HG02678 (cell line): ENCODE results near the gene SLC49A4.

Experiments used
- ATAC-seq: cut with Tn5 transposase; IDR thresholded peaks from one replicate; pipeline ENCODE4 v1.9.1; 2021; ENCODE audit warnings: mild to moderate bottlenecking, moderate library complexity; ENCODE audit not compliant: unreplicated experiment

Gene SLC49A4

GRCh38 chr3:122902326-122902725 is 107.5 kb downstream of the SLC49A4 start:
- ATAC-seq, result no peak

- no peak for ATAC-seq
These were observed 108.3 kb downstream of the SLC49A4 start for GRCh38 chr3:122903171-122903570.

- no peak for ATAC-seq
These were observed 112.6 kb downstream of the SLC49A4 start for GRCh38 chr3:122907471-122907870.

GRCh38 chr3:122908251-122908650 is 113.4 kb downstream of the SLC49A4 start:
- no peak for ATAC-seq

GRCh38 chr3:122911901-122912300 is 117.0 kb downstream of the SLC49A4 start:
- ATAC-seq, result no peak

GRCh38 chr3:122912772-122913538 is 118.1 kb downstream of the SLC49A4 start:
- ATAC-seq, result no peak

GRCh38 chr3:122913539-122914100 is 118.8 kb downstream of the SLC49A4 start:
- no peak for ATAC-seq

GRCh38 chr3:122915300-122916055 is 120.6 kb downstream of the SLC49A4 start:
- ATAC-seq, result no peak

- no peak for ATAC-seq
These were observed 121.2 kb downstream of the SLC49A4 start for GRCh38 chr3:122916084-122916483.

- no peak for ATAC-seq
These were observed 121.7 kb downstream of the SLC49A4 start for GRCh38 chr3:122916580-122916979.

- ATAC-seq, result no peak
These were observed 122.5 kb downstream of the SLC49A4 start for GRCh38 chr3:122917412-122917811.

- no peak for ATAC-seq
These were observed 123.9 kb downstream of the SLC49A4 start for GRCh38 chr3:122918576-122919290.

GRCh38 chr3:122919291-122919610 is 124.4 kb downstream of the SLC49A4 start:
- no peak for ATAC-seq

GRCh38 chr3:122920986-122921385 is 126.1 kb downstream of the SLC49A4 start:
- ATAC-seq, result no peak

- no peak for ATAC-seq
These were observed 127.2 kb downstream of the SLC49A4 start for GRCh38 chr3:122921791-122922651.

GRCh38 chr3:122923611-122924010 is 128.7 kb downstream of the SLC49A4 start:
- no peak for ATAC-seq

GRCh38 chr3:122924056-122924455 is 129.2 kb downstream of the SLC49A4 start:
- no peak for ATAC-seq

GRCh38 chr3:122925756-122926155 is 130.9 kb downstream of the SLC49A4 start:
- ATAC-seq, result no peak

GRCh38 chr3:122926322-122926721 is 131.5 kb downstream of the SLC49A4 start:
- no peak for ATAC-seq

GRCh38 chr3:122926811-122927210 is 131.9 kb downstream of the SLC49A4 start:
- ATAC-seq, result no peak
